Stimulated activated CD8-positive, alpha-beta memory T cell treated with anti-CD3 and anti-CD28 coated beads, Interleukin-15, amount 100 ng/mL, for 24 hours (primary cell): ENCODE measurements around the gene TRIM5.
"Not testable (repeated sequence)": the region's sequence is repeated elsewhere in the genome, so short reads cannot be mapped to it uniquely, and the experiment has no call there.

Experiments
- DNase-seq: peaks from one replicate; pipeline ENCODE4 v3.0.0-alpha.2; 2020; ENCODE audit warnings: low read depth

TRIM5 gene

DNA sequence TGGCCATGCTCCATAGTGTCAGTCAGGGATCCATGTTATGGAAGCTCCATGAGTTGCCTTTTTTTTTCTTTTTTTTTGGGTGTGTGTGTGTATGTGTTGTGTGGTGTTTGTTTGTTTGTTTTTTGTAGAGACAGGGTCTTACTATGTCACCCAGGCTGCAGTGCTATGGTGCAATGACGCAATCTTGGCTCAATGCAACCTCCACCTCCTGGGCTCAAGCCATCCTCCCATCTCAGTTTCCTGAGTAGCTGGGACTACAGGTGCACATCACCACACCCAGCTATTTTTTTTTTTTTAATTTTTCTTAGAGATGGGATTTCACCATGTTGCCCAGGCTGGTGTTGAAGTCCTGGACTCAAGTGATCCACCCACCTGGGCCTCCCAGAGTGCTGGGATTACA is 3.6 kb upstream of the TRIM5 start:
- no peak for DNase-seq

DNA sequence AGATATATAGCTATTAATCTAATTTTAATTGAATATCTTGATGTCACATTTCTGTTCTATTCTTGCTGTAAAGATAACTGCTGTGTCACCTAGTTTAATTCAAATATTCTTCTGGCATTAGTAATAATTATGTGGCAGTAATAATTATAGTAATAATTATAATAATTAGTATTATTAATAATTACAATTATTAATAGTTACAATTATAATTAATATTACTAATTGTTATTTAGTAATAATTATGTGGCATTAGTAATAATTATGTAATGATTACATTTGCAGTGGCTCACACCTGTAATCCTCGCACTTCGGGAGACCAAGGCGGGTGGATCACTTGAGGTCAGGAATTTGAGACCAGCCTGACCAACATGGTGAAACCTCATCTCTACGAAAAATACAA is 1.6 kb upstream of the TRIM5 start:
- no peak for DNase-seq

DNA sequence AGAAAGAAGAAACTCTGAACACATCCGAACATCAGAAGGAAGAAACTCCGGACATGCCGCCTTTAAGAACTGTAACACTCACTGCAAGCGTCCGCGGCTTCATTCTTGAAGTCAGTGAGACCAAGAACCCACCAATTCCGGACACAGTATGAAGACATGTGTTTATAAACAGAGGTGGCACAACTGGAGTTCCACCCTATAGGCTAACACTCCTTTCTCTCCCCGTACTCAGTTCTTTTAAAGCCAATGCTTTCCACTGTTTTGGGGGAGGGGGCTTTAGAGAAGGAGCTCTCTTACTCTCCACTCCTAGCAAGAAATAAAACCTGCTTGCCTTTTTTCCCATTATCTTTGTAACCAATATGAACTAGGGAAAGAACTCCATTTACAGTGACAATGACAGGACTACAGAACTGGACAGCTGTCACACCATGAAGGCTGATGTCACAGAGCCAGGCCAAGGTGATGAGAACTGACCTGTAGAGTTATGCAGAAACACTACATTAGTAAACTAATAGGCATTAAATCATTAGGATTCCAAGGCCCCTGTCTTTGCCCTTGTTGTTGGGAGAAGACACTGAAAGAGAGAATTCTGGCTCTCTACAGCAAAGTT is 733 bp downstream of the TRIM5 start:
- DNase-seq: no peak

DNA sequence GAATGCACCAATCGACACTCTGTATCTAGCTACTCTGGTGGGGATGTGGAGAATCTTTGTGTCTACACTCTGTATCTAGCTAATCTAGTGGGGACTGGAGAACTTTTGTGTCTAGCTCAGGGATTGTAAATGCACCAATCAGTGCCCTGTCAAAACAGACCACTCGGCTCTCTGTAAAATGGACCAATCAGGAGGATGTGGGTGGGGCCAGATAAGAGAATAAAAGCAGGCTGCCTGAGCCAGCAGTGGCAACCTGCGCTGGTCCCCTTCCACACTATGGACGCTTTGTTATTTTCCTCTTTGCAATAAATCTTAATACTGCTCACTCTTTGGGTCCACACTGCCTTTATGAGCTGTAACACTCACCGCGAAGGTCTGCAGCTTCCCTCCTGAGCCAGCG is 1.3 kb downstream of the TRIM5 start:
- DNase-seq: not testable (repeated sequence)

DNA sequence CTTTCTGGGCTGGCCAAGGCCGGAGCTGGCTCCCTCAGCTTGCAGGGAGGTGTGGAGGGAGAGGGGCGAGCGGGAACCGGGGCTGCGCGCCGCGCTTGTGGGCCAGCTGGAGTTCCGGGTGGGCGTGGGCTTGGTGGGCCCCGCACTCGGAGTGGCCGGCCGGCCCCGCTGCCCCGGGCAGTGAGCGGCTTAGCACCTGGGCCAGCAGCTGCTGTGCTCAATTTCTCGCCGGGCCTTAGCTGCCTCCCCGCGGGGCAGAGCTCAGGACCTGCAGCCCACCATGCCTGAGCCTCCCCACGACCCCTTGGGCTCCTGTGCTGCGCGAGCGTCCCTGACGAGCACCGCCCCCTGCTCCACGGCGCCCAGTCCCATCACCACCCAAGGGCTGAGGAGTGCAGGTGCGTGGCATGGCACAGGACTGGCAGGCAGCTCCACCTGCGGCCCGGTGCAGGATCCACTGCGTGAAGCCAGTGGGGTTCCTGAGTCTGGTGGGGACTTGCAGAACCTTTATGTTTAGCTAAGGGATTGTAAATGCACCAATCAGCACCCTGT is 1.9 kb downstream of the TRIM5 start:
- DNase-seq: not testable (repeated sequence)

DNA sequence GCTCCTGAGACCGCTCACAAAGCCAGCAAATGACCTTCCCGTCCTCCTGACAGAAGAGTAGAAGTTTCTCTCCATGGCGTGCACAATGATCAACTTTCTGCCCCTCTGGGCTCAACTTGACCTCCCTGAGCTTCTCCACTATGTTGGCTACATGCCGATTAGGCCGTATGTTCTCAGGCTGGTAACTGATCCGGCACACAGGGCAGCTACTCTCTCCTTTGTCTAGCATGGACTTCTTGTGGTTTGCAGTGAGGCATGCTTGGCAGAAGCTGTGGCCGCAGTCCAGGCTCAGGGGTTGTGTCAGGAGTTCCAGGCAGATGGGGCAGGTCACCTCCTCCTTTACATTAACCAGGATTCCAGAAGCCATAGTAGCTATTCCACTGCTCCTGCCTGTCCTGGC is 5.1 kb downstream of the TRIM5 start:
- DNase-seq: no peak

DNA sequence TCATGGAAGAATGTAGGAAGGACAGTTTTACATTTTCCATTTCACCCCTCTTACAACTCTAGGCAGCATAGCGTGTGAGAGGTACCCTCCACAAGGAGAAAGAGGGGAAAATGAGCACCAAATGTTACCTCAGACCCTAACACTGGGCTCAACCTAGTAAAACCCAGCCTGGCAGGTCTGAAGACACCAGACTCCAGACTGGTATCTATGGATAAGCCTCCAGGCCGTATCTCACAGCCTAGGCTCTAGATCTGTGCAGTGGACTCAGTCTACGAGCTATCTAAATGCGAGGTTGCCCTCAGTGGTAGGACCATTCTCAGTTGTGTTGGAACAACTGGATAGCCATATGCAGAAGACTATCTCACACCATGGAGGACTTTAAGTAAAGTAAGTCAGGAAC is 10.5 kb downstream of the TRIM5 start:
- no peak for DNase-seq

DNA sequence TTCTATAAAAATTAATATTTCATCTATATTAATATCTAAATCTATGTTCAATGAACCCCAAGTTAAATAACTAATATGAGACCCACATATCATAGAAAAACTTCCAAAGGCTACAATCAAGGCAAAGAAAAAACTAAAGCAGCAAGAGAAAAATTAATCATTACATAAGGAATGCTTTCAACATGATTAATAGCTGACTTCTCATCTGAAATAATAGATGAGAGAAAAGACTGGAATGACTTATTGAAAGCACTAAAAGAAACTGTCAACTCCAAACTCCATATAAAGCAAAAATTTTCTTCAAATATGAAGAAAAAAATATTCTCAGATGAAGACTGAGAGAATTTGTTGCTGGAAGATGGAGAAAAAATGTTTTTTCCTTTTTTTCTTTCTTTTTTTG is 13.0 kb downstream of the TRIM5 start:
- no peak for DNase-seq

DNA sequence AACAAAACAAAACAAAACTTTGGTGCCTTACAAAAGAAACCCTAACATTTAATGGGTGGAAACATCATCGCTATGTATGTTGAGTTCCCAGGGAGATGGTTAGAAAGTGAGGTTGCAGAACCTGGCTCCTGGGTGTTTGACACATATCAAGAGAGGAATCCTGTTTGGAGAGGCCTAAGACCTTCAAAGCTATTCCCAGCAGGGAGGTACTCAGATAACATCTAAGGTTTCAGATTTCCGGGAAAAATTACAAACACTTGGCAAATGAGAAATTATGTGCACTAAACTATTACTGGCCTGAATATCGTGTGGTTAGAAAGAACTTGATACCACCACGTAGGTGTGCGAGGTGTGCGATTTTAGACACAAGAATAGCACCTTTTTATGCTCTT is 18.5 kb downstream of the TRIM5 start:
- no peak for DNase-seq

DNA sequence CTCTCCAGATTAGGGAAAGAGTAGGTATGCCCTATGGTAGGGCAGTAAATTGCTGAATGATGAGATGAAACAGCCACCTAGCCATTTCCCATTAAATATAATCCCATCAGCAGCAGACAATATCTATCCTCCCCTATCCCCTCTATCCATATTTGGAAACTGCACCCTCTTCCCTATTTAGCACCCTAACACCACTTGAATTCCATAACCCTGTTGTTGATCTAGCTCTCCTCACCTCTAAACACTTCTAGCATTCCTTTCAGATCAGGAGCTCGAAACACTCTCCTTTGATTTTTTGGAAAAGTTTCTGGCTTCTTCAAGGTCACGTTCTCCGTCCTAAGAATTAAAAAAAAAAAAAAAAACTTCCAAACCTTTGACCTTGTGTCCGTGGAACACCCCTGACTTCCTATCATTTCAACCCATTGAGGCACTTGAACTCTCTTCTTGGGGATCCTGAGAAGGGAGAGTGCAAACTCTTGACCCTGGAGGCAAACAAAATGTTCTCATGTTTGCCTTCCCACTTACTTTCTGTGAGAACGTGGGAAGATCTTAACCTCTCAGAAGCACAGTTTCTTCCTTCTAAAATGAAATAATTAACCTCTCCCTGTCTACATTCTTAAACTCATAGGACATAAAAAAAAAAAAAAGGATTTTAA is 19.0 kb downstream of the TRIM5 start:
- DNase-seq: no peak

DNA sequence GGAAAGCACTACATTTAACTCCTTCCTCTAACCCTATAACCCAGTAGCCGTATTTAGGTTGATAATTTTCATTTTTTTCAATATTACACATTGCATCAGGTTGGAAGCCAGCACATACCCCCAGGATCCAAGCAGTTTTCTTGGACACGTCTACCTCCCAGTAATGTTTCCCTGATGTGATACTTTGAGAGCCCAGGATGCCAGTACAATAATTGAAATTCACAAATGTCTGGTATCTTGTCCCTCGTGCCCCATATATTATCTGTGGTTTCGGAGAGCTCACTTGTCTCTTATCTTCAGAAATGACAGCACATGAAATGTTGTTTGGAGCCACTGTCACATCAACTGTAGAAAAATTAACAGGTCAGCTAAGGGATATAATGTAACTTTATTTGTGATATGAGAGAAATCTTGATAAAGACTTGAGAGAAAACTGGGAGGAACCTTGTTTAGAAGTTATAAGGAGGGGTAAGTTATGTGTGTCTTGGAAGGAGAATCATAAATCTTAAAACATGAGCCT is 19.8 kb downstream of the TRIM5 start:
- DNase-seq: no peak

DNA sequence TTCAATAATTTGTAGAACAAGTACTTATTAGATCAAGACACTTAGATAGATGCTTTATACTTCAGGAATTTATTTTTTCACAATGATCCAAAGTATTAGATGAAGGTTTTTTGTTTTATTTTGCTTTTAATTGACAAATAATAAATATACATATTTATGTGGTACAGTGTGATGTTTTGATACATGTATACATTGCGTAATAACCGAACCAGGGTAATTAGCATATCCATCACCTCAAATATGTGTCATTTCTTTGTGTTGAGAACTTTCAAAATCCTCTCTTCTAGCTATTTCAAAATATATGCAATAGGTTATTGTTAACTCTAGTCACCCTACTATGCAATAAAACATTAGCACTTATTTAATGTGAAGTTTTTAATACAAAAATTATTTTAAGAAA is 21.4 kb downstream of the TRIM5 start:
- DNase-seq: no peak

DNA sequence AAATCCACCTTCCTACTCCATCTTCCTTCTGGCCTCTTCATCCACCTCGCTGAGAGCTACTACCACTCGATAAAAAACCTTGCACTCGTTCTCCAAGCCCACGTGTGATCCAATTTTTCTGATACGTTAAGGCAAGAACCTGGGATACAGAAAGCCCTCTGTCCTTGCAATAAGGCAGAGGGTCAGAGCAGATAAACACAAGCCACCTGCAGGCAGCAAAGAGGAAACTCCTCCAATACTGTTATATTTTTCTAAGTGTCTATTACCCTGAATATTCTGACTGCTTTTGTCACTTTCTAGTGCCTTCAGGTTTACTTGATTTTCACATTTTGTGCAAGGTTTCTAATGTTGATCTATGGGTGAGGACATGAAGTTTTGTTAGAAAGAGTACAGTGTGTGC is 26.6 kb downstream of the TRIM5 start:
- DNase-seq: no peak

DNA sequence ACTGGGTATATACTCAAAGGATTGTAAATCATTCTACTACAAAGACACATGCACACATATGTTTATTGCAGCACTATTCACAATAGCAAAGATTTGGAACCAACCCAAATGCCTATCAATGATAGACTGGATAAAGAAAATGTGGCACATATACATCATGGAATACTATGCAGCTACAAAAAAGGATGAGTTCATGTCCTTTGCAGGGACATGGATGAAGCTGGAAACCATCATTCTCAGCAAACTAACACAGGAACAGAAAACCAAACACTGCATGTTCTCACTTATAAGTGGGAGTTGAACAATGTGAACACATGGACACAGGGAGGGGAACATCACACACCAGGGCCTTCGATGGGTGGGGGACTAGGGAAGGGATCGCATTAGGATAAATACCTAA is 27.9 kb downstream of the TRIM5 start:
- DNase-seq: not testable (repeated sequence)

DNA sequence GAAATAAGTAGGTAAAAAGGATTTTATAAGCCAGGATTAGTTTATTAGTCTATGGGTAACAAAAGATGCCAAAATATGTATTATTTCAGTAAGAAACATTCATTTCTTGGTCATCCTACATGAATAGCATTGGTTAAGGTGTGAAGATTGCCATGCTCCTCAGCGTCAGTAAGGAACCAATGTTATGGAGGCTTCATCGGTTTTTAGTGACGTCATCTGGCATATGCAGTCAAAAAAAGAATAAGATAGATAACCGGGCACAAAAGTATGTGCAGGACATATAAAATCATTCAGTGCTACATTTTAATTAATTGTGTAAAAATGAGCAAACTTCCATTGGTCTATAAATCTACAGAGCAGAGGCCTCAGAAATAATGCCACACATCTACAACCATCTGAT is 29.4 kb downstream of the TRIM5 start:
- no peak for DNase-seq

DNA sequence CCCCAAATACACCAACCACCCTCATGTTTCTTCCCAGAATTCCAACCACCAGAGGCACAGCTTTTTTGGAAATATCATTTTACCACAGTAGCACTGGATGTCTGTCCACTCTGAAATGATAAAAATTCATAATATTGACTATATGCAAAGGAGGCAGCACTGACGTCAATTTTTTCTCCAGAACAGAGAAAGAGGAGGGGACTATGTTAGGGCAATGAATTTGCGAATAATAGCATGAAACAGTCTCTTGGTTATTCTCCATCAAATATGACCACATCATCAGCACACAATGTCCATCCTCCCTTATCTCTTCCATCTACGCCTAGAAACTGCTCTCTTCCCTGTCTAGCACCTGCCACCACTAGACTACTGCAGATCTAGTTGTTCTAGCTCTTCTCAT is 38.7 kb downstream of the TRIM5 start:
- no peak for DNase-seq

DNA sequence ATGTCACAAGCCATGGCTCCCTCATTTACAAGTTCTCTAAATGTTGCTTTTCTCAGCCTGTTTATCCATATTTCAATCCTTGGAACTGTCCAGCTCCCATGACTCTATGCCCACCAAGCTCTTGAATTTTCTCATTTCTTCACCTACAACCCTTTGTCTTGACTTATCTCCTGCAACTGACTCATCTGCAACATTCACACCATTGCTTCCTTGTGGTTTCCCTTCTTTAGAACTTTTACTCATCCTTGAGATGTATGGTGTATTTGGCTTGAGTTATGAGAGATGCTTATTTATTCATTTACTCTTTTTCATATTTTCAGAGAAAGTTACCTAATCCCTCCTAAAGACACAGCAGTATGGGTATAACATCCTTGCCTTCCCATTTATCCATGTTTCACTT is 41.3 kb downstream of the TRIM5 start:
- DNase-seq: no peak

DNA sequence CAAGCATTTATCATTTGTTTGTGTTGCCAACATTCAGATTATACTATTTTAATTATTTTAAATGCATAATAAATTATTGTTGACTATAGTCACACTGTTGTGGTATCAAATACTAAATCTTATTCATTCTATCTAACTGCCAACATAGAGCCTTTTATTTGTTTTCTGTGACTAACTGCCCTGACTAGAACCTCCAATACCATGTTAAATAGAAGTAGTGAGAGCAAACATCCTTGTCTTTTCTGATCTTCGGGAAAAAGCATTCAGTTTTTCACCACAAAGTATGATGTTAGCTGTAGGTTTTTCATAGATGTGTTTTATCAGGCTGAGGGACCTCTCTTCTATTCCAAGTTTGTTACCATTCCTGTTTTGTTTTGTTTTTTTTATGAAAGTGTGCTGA is 44.9 kb downstream of the TRIM5 start:
- no peak for DNase-seq

DNA sequence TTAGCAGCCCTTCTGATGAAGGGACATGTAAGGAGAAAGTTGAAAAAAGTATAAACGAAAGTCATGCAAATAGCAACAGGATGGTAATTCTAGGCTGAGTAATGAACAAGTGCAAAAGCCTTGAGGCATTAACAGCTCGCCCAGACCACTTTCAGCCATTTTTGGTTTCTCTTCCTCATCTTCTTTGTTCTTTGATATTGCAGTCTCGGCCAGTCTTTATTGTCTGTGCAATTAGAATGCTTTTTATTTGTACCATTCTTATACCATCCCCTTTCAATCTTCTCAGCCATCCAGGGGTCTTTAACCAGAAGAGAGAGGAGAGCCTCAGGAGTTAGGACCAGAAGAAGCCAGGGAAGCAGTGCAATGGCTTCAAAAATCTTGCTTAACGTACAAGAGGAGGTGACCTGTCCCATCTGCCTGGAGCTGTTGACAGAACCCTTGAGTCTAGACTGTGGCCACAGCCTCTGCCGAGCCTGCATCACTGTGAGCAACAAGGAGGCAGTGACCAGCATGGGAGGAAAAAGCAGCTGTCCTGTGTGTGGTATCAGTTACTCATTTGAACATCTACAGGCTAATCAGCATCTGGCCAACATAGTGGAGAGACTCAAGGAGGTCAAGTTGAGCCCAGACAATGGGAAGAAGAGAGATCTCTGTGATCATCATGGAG is 52.8 kb downstream of the TRIM5 start:
- DNase-seq: no peak

DNA sequence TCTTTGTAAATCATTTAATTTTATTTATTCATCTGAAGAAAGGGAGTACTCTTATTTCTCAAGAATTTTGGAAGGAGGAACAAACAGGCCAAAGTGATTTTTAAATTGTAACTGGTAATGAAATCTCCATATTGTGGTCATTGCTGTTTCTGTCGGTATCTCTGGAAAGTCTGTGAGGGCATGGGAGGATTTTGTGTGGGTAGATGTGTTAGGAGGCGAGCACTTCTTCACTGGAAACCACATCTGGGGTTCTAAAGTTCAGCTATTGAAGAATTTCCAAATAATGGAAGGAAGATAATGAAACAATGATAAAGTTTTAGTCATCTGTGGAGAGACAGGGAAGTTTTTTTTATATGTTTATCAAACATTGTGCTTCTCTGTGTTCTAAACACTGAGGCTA is 53.5 kb downstream of the TRIM5 start:
- DNase-seq: no peak

DNA sequence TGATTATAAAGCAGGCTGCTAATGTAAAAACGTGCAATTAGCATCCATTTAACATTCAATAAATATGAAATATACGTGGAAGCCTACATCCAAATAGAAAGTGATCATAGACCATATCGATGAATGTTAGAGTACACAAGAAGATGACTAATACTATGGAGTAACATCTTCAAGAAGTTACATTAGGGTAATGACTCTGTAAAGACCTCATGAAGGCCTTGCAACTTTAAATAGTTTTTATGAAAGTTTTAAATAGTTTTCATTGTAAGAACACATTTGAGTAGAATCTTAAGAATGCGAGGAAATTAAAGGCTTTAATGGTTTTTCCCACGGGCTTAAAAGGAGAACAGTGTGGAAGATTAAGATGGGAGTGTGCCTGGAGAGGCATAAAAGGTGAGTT is 58.7 kb downstream of the TRIM5 start:
- no peak for DNase-seq

DNA sequence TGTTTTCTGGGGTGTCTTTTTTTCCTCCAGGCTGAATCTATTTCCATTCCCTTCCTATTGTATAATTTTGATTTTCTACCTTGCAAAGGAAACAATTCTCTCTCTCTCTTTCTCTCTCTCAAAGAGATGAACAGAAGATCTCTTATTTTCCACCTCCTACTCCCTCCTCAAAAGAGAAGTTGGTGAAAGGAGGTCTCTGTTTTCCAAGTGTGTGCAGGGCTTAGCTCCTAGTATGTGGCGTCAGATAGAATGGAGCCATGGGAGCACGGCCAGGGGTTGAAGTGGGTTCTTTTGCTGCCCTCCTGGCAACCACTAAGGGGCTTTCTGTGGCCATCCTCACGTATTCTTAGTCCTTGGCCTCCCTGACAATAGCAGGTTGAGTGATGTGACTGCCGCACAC is 59.6 kb downstream of the TRIM5 start:
- no peak for DNase-seq
